Measurements from ENCODE around the gene ZNF35. TPM values are rescaled to one million over a fixed set of nuclear protein-coding genes. Genes with fewer than 3 reads are reported as not detected.

Gene ZNF35
- total RNA-seq, 2 experiments from 2014 or later = 0.52 to 0.59 TPM

DNA sequence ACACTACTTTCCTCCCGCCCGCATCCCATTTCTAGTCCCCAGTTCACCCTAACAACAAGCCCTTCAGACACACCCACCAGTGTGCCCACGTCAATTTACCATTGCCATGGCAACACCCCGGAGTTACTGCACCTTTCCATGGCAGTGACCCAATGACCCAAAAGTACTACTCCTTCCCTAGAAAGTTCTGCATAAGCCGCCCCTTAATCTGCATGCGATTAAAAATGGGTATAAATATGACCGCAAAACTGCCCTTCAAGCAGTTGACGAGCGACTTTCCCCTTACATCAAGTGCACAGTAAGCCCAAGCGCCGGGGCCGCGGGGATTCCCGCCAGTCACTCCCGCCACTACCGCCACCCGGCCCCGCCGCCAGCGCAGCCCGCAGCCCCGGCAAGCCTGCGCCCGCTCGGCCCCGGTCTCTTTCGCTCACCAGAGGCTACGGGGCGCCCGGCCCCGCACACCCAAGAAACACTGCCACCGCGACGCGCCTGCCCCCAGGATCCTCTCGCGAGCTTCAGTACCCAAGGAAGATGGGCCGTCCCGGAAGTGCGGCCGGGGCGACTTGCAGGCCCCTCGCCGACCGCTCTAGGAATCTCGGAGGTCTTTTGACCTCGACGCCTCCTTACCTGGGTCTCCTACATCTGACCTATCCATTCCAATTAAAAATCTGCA is 36.7 kb downstream of the ZNF35 start:
- H3K27me3 Mint-ChIP-seq = peaks cover 36% of the 10 kb centered on the region
- H3K4me3 Mint-ChIP-seq = peak overlapping the region; percentile 83
- Histone ChIP-seq H3K9me3 (ENCODE audit: control insufficient read depth in 1 of 2, insufficient read depth in 1 of 2, low read length in 2 of 2) (peaks cover 15 to 34% of the 10 kb centered on the region in 2 experiments), H3K27me3 (ENCODE audit: control insufficient read depth in 1 of 2, insufficient read depth in 2 of 2, low read length in 2 of 2) (peaks cover 0 to 13% of the 10 kb centered on the region in 2 experiments), H3K36me3 (ENCODE audit: insufficient read depth, low read length) (no peaks in the 10 kb centered on the region), H3K4me3 (ENCODE audit: low read length) (peak overlapping the region; percentile 54), H3K4me1 (ENCODE audit: insufficient read depth, low read length) (peaks cover 13% of the 10 kb centered on the region), H3K27ac (ENCODE audit: low read depth in 1 of 2, low read length in 2 of 2) (no peak overlapping the region)
- CTCF ChIA-PET = no interaction called here
- peaks cover 21% of the 10 kb centered on the region for H3K9me3 Mint-ChIP-seq
- peaks cover 13% of the 10 kb centered on the region for H3K4me1 Mint-ChIP-seq (ENCODE audit: low read depth)
- DNase-seq = peak in 12 of 14 experiments; percentile 13 to 74 (median 43)
- H3K27ac Mint-ChIP-seq = no peak overlapping the region
- POLR2A ChIA-PET = interaction anchor here (1.0 kb wide), 1 partner anchor 76 kb away, joined by 5 read pairs; the partner anchor contains the start of genes KIAA1143 and KIF15
- intact Hi-C loops (cut with DNase I, micrococcal nuclease) = no loop called here
- ATAC-seq (ENCODE audit: poor library complexity) = peak; percentile 48
- TF ChIP-seq, protein P1, sequence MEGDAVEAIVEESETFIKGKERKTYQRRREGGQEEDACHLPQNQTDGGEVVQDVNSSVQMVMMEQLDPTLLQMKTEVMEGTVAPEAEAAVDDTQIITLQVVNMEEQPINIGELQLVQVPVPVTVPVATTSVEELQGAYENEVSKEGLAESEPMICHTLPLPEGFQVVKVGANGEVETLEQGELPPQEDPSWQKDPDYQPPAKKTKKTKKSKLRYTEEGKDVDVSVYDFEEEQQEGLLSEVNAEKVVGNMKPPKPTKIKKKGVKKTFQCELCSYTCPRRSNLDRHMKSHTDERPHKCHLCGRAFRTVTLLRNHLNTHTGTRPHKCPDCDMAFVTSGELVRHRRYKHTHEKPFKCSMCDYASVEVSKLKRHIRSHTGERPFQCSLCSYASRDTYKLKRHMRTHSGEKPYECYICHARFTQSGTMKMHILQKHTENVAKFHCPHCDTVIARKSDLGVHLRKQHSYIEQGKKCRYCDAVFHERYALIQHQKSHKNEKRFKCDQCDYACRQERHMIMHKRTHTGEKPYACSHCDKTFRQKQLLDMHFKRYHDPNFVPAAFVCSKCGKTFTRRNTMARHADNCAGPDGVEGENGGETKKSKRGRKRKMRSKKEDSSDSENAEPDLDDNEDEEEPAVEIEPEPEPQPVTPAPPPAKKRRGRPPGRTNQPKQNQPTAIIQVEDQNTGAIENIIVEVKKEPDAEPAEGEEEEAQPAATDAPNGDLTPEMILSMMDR (IDR thresholded peaks at IDR 0.05) = no peak
- peaks cover 68% of the 10 kb centered on the region for H3K36me3 Mint-ChIP-seq (ENCODE audit: low read depth)

DNA sequence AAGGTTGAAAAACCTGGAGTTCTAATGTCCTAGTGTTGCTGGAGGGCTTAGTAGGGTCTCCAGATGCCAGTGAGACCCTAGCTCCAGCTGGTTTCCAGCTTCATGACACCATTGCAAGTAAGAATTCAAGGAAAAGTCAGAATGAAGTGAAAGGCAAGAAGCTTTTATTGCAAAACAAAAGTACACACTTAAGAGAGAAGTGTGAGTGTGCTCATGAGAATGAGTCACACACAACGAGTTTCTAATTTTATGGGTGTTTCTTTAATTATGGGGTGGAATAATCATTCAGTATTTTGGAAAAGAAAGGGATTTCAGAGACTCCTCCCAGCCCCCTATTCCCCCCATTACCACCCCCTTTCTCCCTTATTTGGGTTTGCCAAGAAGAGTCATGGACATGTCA is 39.4 kb downstream of the ZNF35 start:
- Histone ChIP-seq H3K4me1 (ENCODE audit: insufficient read depth, low read length) (peaks cover 13% of the 10 kb centered on the region), H3K4me3 (ENCODE audit: low read length) (no peak overlapping the region), H3K36me3 (ENCODE audit: insufficient read depth, low read length) (no peaks in the 10 kb centered on the region), H3K9me3 (ENCODE audit: control insufficient read depth in 1 of 2, insufficient read depth in 1 of 2, low read length in 2 of 2) (peaks cover 10 to 23% of the 10 kb centered on the region in 2 experiments), H3K27me3 (ENCODE audit: control insufficient read depth in 1 of 2, insufficient read depth in 2 of 2, low read length in 2 of 2) (peaks cover 0 to 17% of the 10 kb centered on the region in 2 experiments), H3K27ac (ENCODE audit: low read depth in 1 of 2, low read length in 2 of 2) (no peak overlapping the region)
- peaks cover 30% of the 10 kb centered on the region for H3K9me3 Mint-ChIP-seq
- DNase-seq = no peak
- H3K27ac Mint-ChIP-seq = no peak overlapping the region
- H3K27me3 Mint-ChIP-seq = peaks cover 61% of the 10 kb centered on the region
- ATAC-seq (ENCODE audit: poor library complexity) = no peak
- intact Hi-C loops (cut with DNase I, micrococcal nuclease) = no loop called here
- TF ChIP-seq, protein P1 (IDR thresholded peaks at IDR 0.05) = no peak
- H3K4me1 Mint-ChIP-seq (ENCODE audit: low read depth) = peaks cover 13% of the 10 kb centered on the region
- POLR2A ChIA-PET = no interaction called here
- CTCF ChIA-PET = no interaction called here
- peaks cover 48% of the 10 kb centered on the region for H3K36me3 Mint-ChIP-seq (ENCODE audit: low read depth)
- H3K4me3 Mint-ChIP-seq = no peak overlapping the region

Other genes starting within 250 kb of the ZNF35 start
- 1 to 10 TPM; 6.1 to 6.6 TPM for gene ZNF445, start 171.1 kb upstream of the ZNF35 start, total RNA-seq
- gene ZKSCAN7, start 93.5 kb upstream of the ZNF35 start, total RNA-seq = under 1 TPM; 0.20 to 0.49 TPM
- gene ZNF660, start 63.8 kb upstream of the ZNF35 start, total RNA-seq = under 1 TPM; 0.03 to 0.05 TPM
- gene ZNF197, start 23.7 kb upstream of the ZNF35 start, total RNA-seq = 1 to 10 TPM; 3.2 to 3.5 TPM
- gene ZNF502, start 63.9 kb downstream of the ZNF35 start, total RNA-seq = 1 to 10 TPM; 1.9 to 2.7 TPM
- gene ZNF501, start 80.9 kb downstream of the ZNF35 start, total RNA-seq = under 1 TPM; 0.22 to 0.47 TPM
- gene KIAA1143, start 112.9 kb downstream of the ZNF35 start, total RNA-seq = 10 to 100 TPM; 24.4 to 31.7 TPM
- under 1 TPM; 0.08 to 0.11 TPM for gene KIF15, start 113.1 kb downstream of the ZNF35 start, total RNA-seq
- 1 to 10 TPM; 6.8 to 8.0 TPM for gene TMEM42, start 213.2 kb downstream of the ZNF35 start, total RNA-seq
- gene TGM4, start 225.9 kb downstream of the ZNF35 start, total RNA-seq = not detected

All from CD4-positive, alpha-beta T cell (primary cell).